HepG2 (cell line): ENCODE measurements around the gene GPR62. TPM values are rescaled to one million over a fixed set of nuclear protein-coding genes. Genes with fewer than 3 reads are reported as not detected.
A peak's percentile ranks its signal among the peaks of the same experiment; 100 is the strongest.

ENCODE experiments used
- ZBTB20 ChIP-seq: sonication (generic); formaldehyde crosslinking; IDR thresholded peaks from 2 replicates; pipeline ENCODE4 v1.8.1; 2023; ENCODE audit warnings: missing genetic modification reagents, low read depth, mild to moderate bottlenecking, borderline replicate concordance
- ZC3H4 ChIP-seq: sonication (generic); formaldehyde crosslinking; IDR thresholded peaks from 2 replicates; pipeline ENCODE4 v1.4.0; 2020; ENCODE audit warnings: missing genetic modification reagents, borderline replicate concordance
- ZFX ChIP-seq: sonication (generic); formaldehyde crosslinking; IDR thresholded peaks from 2 replicates; pipeline ENCODE4 v1.4.0; 2020; ENCODE audit warnings: mild to moderate bottlenecking, low read depth, missing genetic modification reagents, moderate library complexity
- ZNF101 ChIP-seq: sonication (generic); formaldehyde crosslinking; IDR thresholded peaks from 2 replicates; pipeline ENCODE4 v1.4.0; 2020; ENCODE audit warnings: mild to moderate bottlenecking, low read depth, missing genetic modification reagents, borderline replicate concordance
- ZNF180 ChIP-seq: sonication (generic); formaldehyde crosslinking; IDR thresholded peaks from 2 replicates; pipeline ENCODE4 v1.4.0; 2020; ENCODE audit warnings: low read depth, missing genetic modification reagents, borderline replicate concordance
- ZNF230 ChIP-seq: sonication (generic); formaldehyde crosslinking; IDR thresholded peaks from 2 replicates; pipeline ENCODE4 v1.4.0; 2020; ENCODE audit warnings: mild to moderate bottlenecking, missing genetic modification reagents
- ZNF367 ChIP-seq: sonication (generic); formaldehyde crosslinking; IDR thresholded peaks from 2 replicates; pipeline ENCODE4 v1.4.0; 2020; ENCODE audit warnings: missing genetic modification reagents, borderline replicate concordance
- ZNF446 ChIP-seq: sonication (generic); formaldehyde crosslinking; IDR thresholded peaks from 2 replicates; pipeline ENCODE4 v1.5.0; 2020; ENCODE audit warnings: mild to moderate bottlenecking, missing genetic modification reagents
- ZNF546 ChIP-seq: sonication (generic); formaldehyde crosslinking; conservative IDR thresholded peaks from 2 replicates; pipeline ENCODE4 v1.8.1; 2023; ENCODE audit warnings: mild to moderate bottlenecking, missing genetic modification reagents
- ZNF563 ChIP-seq: sonication (generic); formaldehyde crosslinking; IDR thresholded peaks from 2 replicates; pipeline ENCODE4 v1.8.0; 2022; ENCODE audit warnings: mild to moderate bottlenecking, moderate library complexity, missing genetic modification reagents
- ZNF574 ChIP-seq: sonication (generic); formaldehyde crosslinking; IDR thresholded peaks from 2 replicates; pipeline ENCODE4 v1.4.0; 2020; ENCODE audit warnings: missing genetic modification reagents
- ZNF616 ChIP-seq: sonication (generic); formaldehyde crosslinking; IDR thresholded peaks from 2 replicates; pipeline ENCODE4 v1.5.0; 2020; ENCODE audit warnings: low read depth, mild to moderate bottlenecking, missing genetic modification reagents
- ZNF788 ChIP-seq: sonication (generic); formaldehyde crosslinking; IDR thresholded peaks from 2 replicates; pipeline ENCODE4 v1.5.0; 2020; ENCODE audit warnings: mild to moderate bottlenecking, missing genetic modification reagents, borderline replicate concordance
- polyA plus RNA-seq, 8 experiments: library from polyadenylated mRNA; depleted of rRNA in 3 of 8; stranded (reverse) in 7 of 8; unstranded in 1 of 8; fragments of >200 nt; fragmentation: Illumina TruSeq in 4 of 8; extraction: Trizol in 4 of 8; gene quantifications; 2 replicates each; pipeline versions ENCODE4 v1.2.1 to v1.2.3, GENCODE V29; 2011 to 2016; ENCODE audit warnings: low read depth in 4 of 8, missing spikeins in 1 of 8, mixed read lengths in 1 of 8; ENCODE audit not compliant: insufficient read depth in 1 of 8
- total RNA-seq, 5 experiments: library from RNA; depleted of rRNA; stranded (reverse); fragments of >200 nt; fragmentation: Illumina TruSeq; extraction: Trizol; gene quantifications; 2 replicates each; pipeline ENCODE4 v1.2.3, GENCODE V29; 2016; ENCODE audit warnings: low read depth in 1 of 5
- TF ChIP-seq, protein P1 (sequence below): sonication (generic); formaldehyde crosslinking; IDR thresholded peaks from 2 replicates; pipeline ENCODE4 v1.5.0; 2020; ENCODE audit warnings: mild to moderate bottlenecking, missing genetic modification reagents, borderline replicate concordance
- TF ChIP-seq, protein P2 (sequence below): sonication (generic); formaldehyde crosslinking; IDR thresholded peaks from 2 replicates; pipeline ENCODE4 v1.4.0; 2020; ENCODE audit warnings: missing genetic modification reagents

The GPR62 gene
- total and polyA plus RNA-seq, 2 of the 13 experiments (the other 11 are each of a cell fraction or from before 2014, with no cell fraction given): not detected

DNA sequence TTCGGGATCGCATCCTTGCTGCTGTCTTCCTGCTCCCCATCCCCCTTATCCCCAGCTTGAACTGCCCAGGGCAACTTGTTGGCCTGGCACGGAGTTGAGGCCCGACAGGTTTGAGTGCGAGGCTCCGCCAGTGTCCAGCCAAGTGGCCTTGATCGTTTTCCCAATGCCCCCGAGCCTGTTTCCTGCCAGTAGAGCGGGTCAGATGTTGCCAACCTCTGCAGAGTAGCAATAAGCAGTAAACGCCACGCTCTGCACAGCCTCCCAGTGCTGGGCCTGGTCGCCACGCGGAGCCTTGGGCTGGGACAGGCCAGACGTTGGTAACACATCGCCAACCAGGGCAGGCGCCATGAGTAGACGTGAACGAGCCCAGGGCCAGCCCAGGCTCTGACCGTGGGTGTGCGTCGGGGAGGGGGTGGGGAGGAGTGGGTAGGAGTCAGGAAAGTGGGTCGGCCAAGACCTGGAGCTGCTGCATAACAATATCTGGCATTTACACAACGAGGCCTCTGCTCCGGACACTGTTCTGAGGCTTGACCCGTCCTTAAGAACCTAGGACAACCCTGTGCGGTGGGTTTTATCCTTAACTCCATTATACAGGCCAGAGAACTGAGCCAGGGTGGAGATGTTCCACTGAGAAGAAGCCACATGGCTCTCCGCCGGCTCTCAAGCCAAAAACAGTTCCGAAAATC is 19.2 kb downstream of the GPR62 start (continued):
- no peak for TF ChIP-seq ZNF574 (CRISPR knock-in tag)
- TF ChIP-seq ZNF230 (CRISPR knock-in tag): no peak
- TF ChIP-seq ZC3H4 (CRISPR knock-in tag): peak; percentile 94; the same call in 1 of the 2 replicates
- no peak for TF ChIP-seq ZBTB20
- 0 out of 2 replicates have a peak, but pooled peaks have one; percentile 39 for TF ChIP-seq ZNF367 (CRISPR knock-in tag)
- TF ChIP-seq, protein P1, sequence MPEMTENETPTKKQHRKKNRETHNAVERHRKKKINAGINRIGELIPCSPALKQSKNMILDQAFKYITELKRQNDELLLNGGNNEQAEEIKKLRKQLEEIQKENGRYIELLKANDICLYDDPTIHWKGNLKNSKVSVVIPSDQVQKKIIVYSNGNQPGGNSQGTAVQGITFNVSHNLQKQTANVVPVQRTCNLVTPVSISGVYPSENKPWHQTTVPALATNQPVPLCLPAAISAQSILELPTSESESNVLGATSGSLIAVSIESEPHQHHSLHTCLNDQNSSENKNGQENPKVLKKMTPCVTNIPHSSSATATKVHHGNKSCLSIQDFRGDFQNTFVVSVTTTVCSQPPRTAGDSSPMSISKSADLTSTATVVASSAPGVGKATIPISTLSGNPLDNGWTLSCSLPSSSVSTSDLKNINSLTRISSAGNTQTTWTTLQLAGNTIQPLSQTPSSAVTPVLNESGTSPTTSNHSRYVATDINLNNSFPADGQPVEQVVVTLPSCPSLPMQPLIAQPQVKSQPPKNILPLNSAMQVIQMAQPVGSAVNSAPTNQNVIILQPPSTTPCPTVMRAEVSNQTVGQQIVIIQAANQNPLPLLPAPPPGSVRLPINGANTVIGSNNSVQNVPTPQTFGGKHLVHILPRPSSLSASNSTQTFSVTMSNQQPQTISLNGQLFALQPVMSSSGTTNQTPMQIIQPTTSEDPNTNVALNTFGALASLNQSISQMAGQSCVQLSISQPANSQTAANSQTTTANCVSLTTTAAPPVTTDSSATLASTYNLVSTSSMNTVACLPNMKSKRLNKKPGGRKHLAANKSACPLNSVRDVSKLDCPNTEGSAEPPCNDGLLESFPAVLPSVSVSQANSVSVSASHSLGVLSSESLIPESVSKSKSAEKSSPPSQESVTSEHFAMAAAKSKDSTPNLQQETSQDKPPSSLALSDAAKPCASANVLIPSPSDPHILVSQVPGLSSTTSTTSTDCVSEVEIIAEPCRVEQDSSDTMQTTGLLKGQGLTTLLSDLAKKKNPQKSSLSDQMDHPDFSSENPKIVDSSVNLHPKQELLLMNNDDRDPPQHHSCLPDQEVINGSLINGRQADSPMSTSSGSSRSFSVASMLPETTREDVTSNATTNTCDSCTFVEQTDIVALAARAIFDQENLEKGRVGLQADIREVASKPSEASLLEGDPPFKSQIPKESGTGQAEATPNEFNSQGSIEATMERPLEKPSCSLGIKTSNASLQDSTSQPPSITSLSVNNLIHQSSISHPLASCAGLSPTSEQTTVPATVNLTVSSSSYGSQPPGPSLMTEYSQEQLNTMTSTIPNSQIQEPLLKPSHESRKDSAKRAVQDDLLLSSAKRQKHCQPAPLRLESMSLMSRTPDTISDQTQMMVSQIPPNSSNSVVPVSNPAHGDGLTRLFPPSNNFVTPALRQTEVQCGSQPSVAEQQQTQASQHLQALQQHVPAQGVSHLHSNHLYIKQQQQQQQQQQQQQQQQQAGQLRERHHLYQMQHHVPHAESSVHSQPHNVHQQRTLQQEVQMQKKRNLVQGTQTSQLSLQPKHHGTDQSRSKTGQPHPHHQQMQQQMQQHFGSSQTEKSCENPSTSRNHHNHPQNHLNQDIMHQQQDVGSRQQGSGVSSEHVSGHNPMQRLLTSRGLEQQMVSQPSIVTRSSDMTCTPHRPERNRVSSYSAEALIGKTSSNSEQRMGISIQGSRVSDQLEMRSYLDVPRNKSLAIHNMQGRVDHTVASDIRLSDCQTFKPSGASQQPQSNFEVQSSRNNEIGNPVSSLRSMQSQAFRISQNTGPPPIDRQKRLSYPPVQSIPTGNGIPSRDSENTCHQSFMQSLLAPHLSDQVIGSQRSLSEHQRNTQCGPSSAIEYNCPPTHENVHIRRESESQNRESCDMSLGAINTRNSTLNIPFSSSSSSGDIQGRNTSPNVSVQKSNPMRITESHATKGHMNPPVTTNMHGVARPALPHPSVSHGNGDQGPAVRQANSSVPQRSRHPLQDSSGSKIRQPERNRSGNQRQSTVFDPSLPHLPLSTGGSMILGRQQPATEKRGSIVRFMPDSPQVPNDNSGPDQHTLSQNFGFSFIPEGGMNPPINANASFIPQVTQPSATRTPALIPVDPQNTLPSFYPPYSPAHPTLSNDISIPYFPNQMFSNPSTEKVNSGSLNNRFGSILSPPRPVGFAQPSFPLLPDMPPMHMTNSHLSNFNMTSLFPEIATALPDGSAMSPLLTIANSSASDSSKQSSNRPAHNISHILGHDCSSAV (CRISPR knock-in tag): 0 out of 2 replicates have a peak, but pooled peaks have one; percentile 12
- no peak for TF ChIP-seq ZNF101
- peak; percentile 31; the same call in 1 of the 2 replicates for TF ChIP-seq ZNF546 (CRISPR knock-in tag)
- TF ChIP-seq ZNF446 (CRISPR knock-in tag): 0 out of 2 replicates have a peak, but pooled peaks have one; percentile 8
- TF ChIP-seq ZNF563 (CRISPR knock-in tag): peak; percentile 80; the same call in 1 of the 2 replicates
- no peak for TF ChIP-seq ZNF788 (CRISPR knock-in tag)
- TF ChIP-seq, protein P2, sequence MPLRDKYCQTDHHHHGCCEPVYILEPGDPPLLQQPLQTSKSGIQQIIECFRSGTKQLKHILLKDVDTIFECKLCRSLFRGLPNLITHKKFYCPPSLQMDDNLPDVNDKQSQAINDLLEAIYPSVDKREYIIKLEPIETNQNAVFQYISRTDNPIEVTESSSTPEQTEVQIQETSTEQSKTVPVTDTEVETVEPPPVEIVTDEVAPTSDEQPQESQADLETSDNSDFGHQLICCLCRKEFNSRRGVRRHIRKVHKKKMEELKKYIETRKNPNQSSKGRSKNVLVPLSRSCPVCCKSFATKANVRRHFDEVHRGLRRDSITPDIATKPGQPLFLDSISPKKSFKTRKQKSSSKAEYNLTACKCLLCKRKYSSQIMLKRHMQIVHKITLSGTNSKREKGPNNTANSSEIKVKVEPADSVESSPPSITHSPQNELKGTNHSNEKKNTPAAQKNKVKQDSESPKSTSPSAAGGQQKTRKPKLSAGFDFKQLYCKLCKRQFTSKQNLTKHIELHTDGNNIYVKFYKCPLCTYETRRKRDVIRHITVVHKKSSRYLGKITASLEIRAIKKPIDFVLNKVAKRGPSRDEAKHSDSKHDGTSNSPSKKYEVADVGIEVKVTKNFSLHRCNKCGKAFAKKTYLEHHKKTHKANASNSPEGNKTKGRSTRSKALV (CRISPR knock-in tag): peak; percentile 29; the same call in 1 of the 2 replicates
- TF ChIP-seq ZFX (CRISPR knock-in tag): peak; percentile 62; the same call in 1 of the 2 replicates
- TF ChIP-seq ZNF180 (CRISPR knock-in tag): peak; percentile 19; the same call in 1 of the 2 replicates
- TF ChIP-seq ZNF616 (CRISPR knock-in tag): 0 out of 2 replicates have a peak, but pooled peaks have one; percentile 1
